Head of caudate nucleus (tissue), 42 donors: ENCODE measurements around the gene C18orf63.

Source experiments
- DNase-seq, 42 donors: peaks; one replicate each; pipeline versions ENCODE4 v3.0.0 to v3.0.0-alpha.2; 2020 to 2021; ENCODE audit warnings: mixed read lengths in 7 of 42
- intact Hi-C: fragments of 100-400 bp; cut with DNase I; formaldehyde crosslinking; loops from one replicate; pipeline ENCODE4 v1.15.0; 2022

Gene C18orf63

GRCh38 chr18:74356959-74357358, 41.3 kb downstream of the C18orf63 start:
- intact Hi-C loops = no loop called here
- no peak for DNase-seq

GRCh38 chr18:74360852-74361655, 45.4 kb downstream of the C18orf63 start:
- intact Hi-C loops = no loop called here
- DNase-seq = no peak

- no peak for DNase-seq
- intact Hi-C loops = no loop called here
These were observed 52.3 kb downstream of the C18orf63 start for GRCh38 chr18:74367905-74368304.

- intact Hi-C loops = no loop called here
- no peak for DNase-seq
These were observed 53.5 kb downstream of the C18orf63 start for GRCh38 chr18:74368901-74369705.

- peak in 6 of 42 donors; percentile 14 to 29 (median 24) for DNase-seq
- intact Hi-C loops = no loop called here
These were observed 54.5 kb downstream of the C18orf63 start for GRCh38 chr18:74370115-74370514.

GRCh38 chr18:74373428-74373827, 57.8 kb downstream of the C18orf63 start:
- intact Hi-C loops = no loop called here
- DNase-seq = no peak

- intact Hi-C loops = no loop called here
These were observed 60.4 kb downstream of the C18orf63 start for GRCh38 chr18:74375999-74376398.

GRCh38 chr18:74376523-74376922, 60.9 kb downstream of the C18orf63 start:
- intact Hi-C loops = no loop called here
- peak in 2 of 42 donors; percentile 15 to 30 for DNase-seq

More at GRCh38 chr18:74375999-74376398, 60.4 kb downstream of the C18orf63 start:
- DNase-seq = peak in 2 of 42 donors; percentile 1 to 17

- peak in 1 of 42 donors; percentile 8 for DNase-seq
- intact Hi-C loops = no loop called here
These were observed 62.1 kb downstream of the C18orf63 start for GRCh38 chr18:74377776-74378175.

- peak in 3 of 42 donors; percentile 8 to 40 (median 25) for DNase-seq
- intact Hi-C loops = no loop called here
These were observed 62.6 kb downstream of the C18orf63 start for GRCh38 chr18:74378179-74378682.

- DNase-seq = peak in 2 of 42 donors; percentile 26 to 31
- intact Hi-C loops = no loop called here
These were observed 65.3 kb downstream of the C18orf63 start for GRCh38 chr18:74380916-74381315.

- peak in 2 of 42 donors; percentile 29 to 31 for DNase-seq
- intact Hi-C loops = no loop called here
These were observed 66.1 kb downstream of the C18orf63 start for GRCh38 chr18:74381621-74382295.

GRCh38 chr18:74382481-74383017, 66.9 kb downstream of the C18orf63 start:
- peak in 2 of 42 donors; percentile 13 to 21 for DNase-seq

GRCh38 chr18:74387383-74387782, 71.7 kb downstream of the C18orf63 start:
- DNase-seq = no peak
- intact Hi-C loops = no loop called here

More at GRCh38 chr18:74382481-74383017, 66.9 kb downstream of the C18orf63 start:
- intact Hi-C loops = no loop called here

- no peak for DNase-seq
- intact Hi-C loops = no loop called here
These were observed 72.6 kb downstream of the C18orf63 start for GRCh38 chr18:74388227-74388626.

- intact Hi-C loops = no loop called here
- DNase-seq = no peak
These were observed 73.7 kb downstream of the C18orf63 start for GRCh38 chr18:74389171-74389927.

- no peak for DNase-seq
- intact Hi-C loops = no loop called here
These were observed 74.4 kb downstream of the C18orf63 start for GRCh38 chr18:74389991-74390390.

- intact Hi-C loops = no loop called here
- no peak for DNase-seq
These were observed 75.3 kb downstream of the C18orf63 start for GRCh38 chr18:74390900-74391299.
